Transverse colon (tissue), 4 donors: ENCODE data around the gene ADCY9. TPM values are rescaled to one million over a fixed set of nuclear protein-coding genes. Genes with fewer than 3 reads are reported as not detected.

Experiments used
- DNase-seq: peaks from one replicate; pipeline ENCODE4 v3.0.0-alpha.2; 2019
- H3K27ac ChIP-seq, 4 donors: fragments of 200-600 bp; sonication (generic); 2 replicates each; pipeline ENCODE4 v1.5.1; 2016 to 2018; ENCODE audit warnings: inconsistent platforms in 4 of 4
- H3K27me3 ChIP-seq: fragments of 200-600 bp; sonication (generic); 2 replicates; pipeline ENCODE4 v1.5.1; 2017; ENCODE audit warnings: inconsistent platforms
- H3K36me3 ChIP-seq, 4 donors: fragments of 200-600 bp; sonication (generic); 2 replicates each; pipeline ENCODE4 v1.5.1; 2017 to 2019; ENCODE audit warnings: inconsistent platforms in 4 of 4
- H3K4me1 ChIP-seq, 4 donors: fragments of 200-600 bp; sonication (generic); 2 replicates each; pipeline ENCODE4 v1.5.1; 2017 to 2020; ENCODE audit warnings: inconsistent platforms in 4 of 4
- H3K4me3 ChIP-seq, 4 donors: fragments of 200-600 bp; sonication (generic); 1 replicate in 1 of 4; 2 replicates in 3 of 4; pipeline versions ENCODE4 v1.5.1 to v1.6.1; 2017 to 2019; ENCODE audit warnings: inconsistent platforms in 4 of 4
- H3K9me3 ChIP-seq, 2 donors: fragments of 200-600 bp; sonication (generic); 2 replicates each; pipeline ENCODE4 v1.5.1; 2017 to 2019; ENCODE audit warnings: inconsistent platforms in 2 of 2
- CTCF ChIP-seq, 5 experiments: fragments of 200-600 bp in 3 of 5; fragments of 450-650 bp in 2 of 5; sonication (generic) in 3 of 5; IDR thresholded peaks; 1 replicate in 2 of 5; 2 replicates in 3 of 5; pipeline ENCODE4 v1.5.1; 2016 to 2017; ENCODE audit warnings: antibody characterized with exemption in 5 of 5, inconsistent platforms in 3 of 5, mild to moderate bottlenecking in 2 of 5, moderate library complexity in 1 of 5
- EP300 ChIP-seq: sonication (generic); formaldehyde crosslinking; IDR thresholded peaks from one replicate; pipeline ENCODE4 v1.6.1; 2017; ENCODE audit warnings: antibody characterized with exemption, low read depth
- POLR2A ChIP-seq: fragments of 450-650 bp; IDR thresholded peaks from one replicate; pipeline ENCODE4 v1.6.1; 2016; ENCODE audit warnings: antibody characterized with exemption, mild to moderate bottlenecking, moderate library complexity
- POLR2AphosphoS5 ChIP-seq, 3 donors: sonication (generic); formaldehyde crosslinking; IDR thresholded peaks; one replicate each; pipeline ENCODE4 v1.6.1; 2016; ENCODE audit warnings: antibody characterized with exemption in 3 of 3
- WGBS, 2 donors: methylation state at CpG; one replicate each; pipeline ENCODE4 v1.1.5; 2018; ENCODE audit warnings: low coverage in 1 of 2; 5-methylcytosine and 5-hydroxymethylcytosine counted together
- in situ Hi-C, 4 donors: fragments of 200-750 bp; cut with MboI; loops; one replicate each; pipeline versions ENCODE4 v1.15.0 to v1.15.1; 2017; ENCODE audit warnings: low sequenced_read_pairs in 3 of 4, low pct_ligation_motif_present in 1 of 4, low pct_unique_long_range_greater_than_20kb in 1 of 4
- intact Hi-C: fragments of 100-400 bp; cut with DNase I; formaldehyde crosslinking; loops from one replicate; pipeline ENCODE4 v1.15.1; 2023; ENCODE audit warnings: low total_unique reads
- total RNA-seq, 4 donors: library from RNA; depleted of rRNA; stranded (reverse); fragments of >200 nt; gene quantifications; one replicate each; pipeline ENCODE4 v1.1.0, GENCODE V29; 2016

The ADCY9 gene
- total RNA-seq, 4 donors from 2014 or later = 33.7 to 46.0 (median 37.2) TPM

DNA sequence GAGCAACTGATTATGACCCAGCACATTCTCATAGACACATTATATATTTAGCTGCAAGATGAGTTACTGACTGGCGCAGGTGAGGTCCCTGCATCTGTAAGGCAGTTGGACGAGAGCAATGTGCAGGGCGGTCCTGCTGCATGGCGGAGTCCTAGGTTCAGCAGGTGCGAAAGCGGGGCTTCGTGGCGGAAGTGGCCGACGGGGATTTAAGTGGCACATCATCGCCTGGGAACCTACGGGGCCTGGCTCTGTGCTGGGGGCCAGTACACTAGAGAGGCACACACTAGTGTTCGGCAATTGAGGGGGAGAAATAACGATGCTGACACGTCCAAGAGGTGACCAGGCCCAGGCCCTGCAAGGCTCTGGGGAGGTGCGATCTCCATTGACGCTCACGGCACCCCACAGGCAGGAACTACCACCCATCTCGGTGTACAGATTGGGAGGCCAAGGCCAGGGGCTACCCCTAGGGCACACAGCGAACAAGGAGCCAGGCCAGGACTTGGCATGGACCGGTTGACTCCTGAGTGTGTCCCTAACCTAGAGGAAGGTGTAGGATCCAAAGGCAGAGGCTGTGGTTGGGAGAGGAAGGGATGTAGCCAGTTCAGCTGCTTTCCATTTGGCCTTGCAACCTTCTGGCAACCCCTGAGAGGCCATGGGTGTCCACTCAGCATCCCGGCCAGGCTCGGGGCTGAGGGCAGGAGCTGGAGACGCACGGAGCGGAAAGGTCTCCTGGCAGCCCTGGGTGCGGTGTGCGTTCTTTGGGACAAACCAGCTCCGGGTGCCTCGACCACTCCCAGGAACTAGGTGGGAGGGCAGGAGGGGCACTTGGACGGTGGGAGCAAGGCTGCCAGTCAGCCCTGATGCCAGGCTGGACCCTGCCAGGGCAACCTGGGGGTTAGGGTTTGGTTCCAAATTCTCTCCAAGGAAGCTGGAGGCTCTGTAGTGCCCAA, 131.9 kb downstream of the ADCY9 start:
- TF ChIP-seq POLR2A (no peak), EP300 (no peak), CTCF (IDR thresholded peaks at IDR 0.05) (no peak), POLR2AphosphoS5 (IDR thresholded peaks at IDR 0.05) (no peak)
- Histone ChIP-seq H3K36me3 (peaks cover 0 to 4% (median 0%) of the 10 kb centered on the region in 4 donors), H3K27me3 (no peaks in the 10 kb centered on the region), H3K4me3 (no peak overlapping the region), H3K9me3 (no peaks in the 10 kb centered on the region), H3K27ac (no peak overlapping the region), H3K4me1 (peaks cover 0 to 8% (median 1%) of the 10 kb centered on the region in 4 donors)
- no peak for DNase-seq
- WGBS, 2 donors = 95 to 97% methylated on average over 5 to 31 of the region's 31 CpGs
- in situ Hi-C loops = no loop called here
- intact Hi-C loops = loop anchor here (10.0 kb wide), 1 partner anchor 270 kb away; no protein-coding TSS in a partner anchor

- WGBS, 2 donors = 24% methylated on average over 21 of the region's 22 CpGs; no CpG with 5 or more reads in 1 of the 2 donors
- DNase-seq = peak; percentile 76
- no peaks in the 10 kb centered on the region for H3K27me3 ChIP-seq
- no peak overlapping the region for H3K4me3 ChIP-seq
- no peak overlapping the region for H3K27ac ChIP-seq
- peaks cover 0 to 4% (median 0%) of the 10 kb centered on the region in 4 donors for H3K36me3 ChIP-seq
- intact Hi-C loops (loop anchor here (10.0 kb wide), 1 partner anchor 272 kb away; no protein-coding TSS in a partner anchor), in situ Hi-C loops (no loop called here)
- H3K4me1 ChIP-seq = peaks cover 0 to 8% (median 1%) of the 10 kb centered on the region in 4 donors
- TF ChIP-seq EP300 = no peak
- TF ChIP-seq CTCF (IDR thresholded peaks at IDR 0.05) = peak; percentile 62 to 84 (median 70)
- no peak for TF ChIP-seq POLR2A
- TF ChIP-seq POLR2AphosphoS5 (IDR thresholded peaks at IDR 0.05) = no peak
- no peaks in the 10 kb centered on the region for H3K9me3 ChIP-seq
Observed at GRCh38 chr16:3983081-3983520, 133.1 kb downstream of the ADCY9 start.

DNA sequence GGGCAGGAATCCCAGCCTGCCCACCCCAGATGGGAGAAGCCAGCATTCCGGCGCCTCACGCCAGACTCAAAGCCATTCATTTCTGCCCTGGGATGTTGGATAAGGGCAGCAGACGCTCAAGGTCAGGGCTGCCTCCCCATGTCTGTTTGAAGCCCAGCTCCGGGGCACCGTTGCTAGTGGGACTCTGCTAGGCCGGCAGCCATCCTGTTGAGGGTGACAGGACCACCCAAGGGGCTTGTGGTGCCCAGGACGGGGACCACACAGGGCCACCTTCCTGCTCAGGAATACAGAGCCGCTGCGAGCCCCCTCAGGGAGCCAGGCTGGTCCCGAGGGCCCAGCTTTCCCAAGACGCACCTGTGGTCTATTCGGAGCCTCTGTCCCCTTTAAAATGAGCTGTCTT, 134.0 kb downstream of the ADCY9 start:
- peaks cover 0 to 4% (median 0%) of the 10 kb centered on the region in 4 donors for H3K36me3 ChIP-seq
- H3K27ac ChIP-seq = no peak overlapping the region
- peaks cover 0 to 8% (median 1%) of the 10 kb centered on the region in 4 donors for H3K4me1 ChIP-seq
- intact Hi-C loops = loop anchor here (10.0 kb wide), 1 partner anchor 273 kb away; no protein-coding TSS in a partner anchor
- no peak for DNase-seq
- no peaks in the 10 kb centered on the region for H3K9me3 ChIP-seq
- H3K27me3 ChIP-seq = no peaks in the 10 kb centered on the region
- no peak overlapping the region for H3K4me3 ChIP-seq
- 91 to 100% methylated on average over 1 to 6 of the region's 13 CpGs for WGBS, 2 donors
- in situ Hi-C loops = no loop called here
- TF ChIP-seq CTCF (IDR thresholded peaks at IDR 0.05) (no peak), EP300 (no peak), POLR2A (no peak), POLR2AphosphoS5 (IDR thresholded peaks at IDR 0.05) (no peak)
